Cerebellar nuclear complex (tissue), 1 donor: Measurements from ENCODE around the gene ZBTB16.

Experiments
- DNase-seq, 2 experiments: peaks; one replicate each; lab custom pipeline; 2025; lab: John Stamatoyannopoulos, UW

Gene ZBTB16

GRCh38 chr11:114281388-114281956, 222.0 kb downstream of the ZBTB16 start:
- DNase-seq, result no peak

GRCh38 chr11:114282488-114282887, 223.0 kb downstream of the ZBTB16 start:
- DNase-seq, result no peak

GRCh38 chr11:114283422-114283821, 223.9 kb downstream of the ZBTB16 start:
- no peak for DNase-seq

GRCh38 chr11:114284021-114284420, 224.5 kb downstream of the ZBTB16 start:
- DNase-seq, result no peak

GRCh38 chr11:114284914-114285313, 225.4 kb downstream of the ZBTB16 start:
- DNase-seq, result no peak

DNA sequence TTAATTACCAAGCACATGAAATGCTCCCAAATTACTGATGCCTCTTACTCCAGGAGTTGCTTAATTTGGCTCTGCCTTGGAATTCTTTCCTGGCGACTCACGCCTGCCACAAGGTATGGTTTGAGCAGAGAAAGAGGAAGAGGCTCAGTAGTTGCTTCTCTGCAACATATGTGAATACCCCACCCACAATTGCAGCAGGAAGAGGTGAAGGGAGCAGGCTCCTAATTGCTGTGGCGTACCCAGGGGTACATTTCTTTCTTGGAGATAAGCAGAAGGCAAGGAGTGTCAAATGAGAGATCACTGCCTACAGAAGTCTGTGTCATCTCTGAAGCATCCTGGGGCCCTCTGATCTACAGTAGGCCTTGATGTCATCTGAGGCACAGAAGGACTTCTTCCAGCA, 226.1 kb downstream of the ZBTB16 start:
- no peak for DNase-seq

DNA sequence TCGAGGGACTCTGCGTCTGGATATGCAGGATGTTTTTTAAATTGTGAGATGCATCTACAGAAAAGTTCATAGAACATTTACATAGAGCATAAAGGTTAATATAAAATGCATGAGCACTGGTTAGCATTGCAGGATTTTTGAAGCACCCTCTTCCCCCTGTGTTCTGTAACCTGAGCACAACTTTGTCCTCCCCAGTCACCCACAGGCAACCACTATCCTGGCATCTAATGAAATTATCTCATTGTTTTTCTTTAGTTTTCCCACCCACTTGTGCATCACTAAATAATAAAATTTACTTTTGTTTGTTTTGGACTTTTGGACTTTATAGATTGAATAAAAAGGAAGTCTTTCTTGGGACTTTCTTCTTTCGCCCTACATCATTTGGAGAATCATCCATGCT, 226.7 kb downstream of the ZBTB16 start:
- DNase-seq, result no peak

DNA sequence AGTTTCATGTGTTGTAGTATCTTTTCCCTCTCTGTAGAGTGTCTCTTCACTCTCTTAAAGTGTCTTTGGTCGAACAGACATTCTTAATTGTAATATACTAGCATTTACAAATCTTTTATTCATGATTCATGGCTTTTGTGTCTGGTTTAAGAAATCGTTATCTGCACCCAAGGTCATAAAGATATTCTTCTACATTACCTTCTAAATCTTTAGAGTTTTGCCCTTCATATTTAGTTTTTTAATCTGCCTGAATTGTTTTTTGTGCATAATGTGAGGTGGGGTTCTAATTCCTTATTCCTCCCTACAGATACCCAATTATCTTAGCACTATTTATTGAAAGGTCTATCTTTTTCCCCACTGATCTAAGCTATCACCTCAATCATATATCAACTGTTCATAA, 227.6 kb downstream of the ZBTB16 start:
- no peak for DNase-seq

DNA sequence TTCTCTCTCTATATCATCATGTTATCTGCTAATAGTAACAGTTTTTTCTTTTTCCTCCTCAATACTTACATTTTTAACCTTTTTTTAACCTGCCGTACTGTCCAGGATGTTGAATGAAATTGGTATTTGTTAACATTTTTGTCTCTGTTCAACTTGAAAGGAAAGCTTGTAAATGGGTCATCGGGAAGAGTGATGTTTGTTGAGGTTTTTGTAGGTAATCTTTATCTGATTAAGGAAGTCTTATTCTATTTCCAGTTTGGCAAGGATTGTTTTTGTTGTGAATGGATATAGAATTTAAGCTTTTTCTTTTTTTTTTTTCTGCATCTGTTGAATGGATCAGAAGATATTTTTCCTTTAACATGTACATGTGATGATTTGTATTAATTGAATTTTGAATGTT, 228.6 kb downstream of the ZBTB16 start:
- DNase-seq, result no peak

- DNase-seq, result no peak
These were observed 230.3 kb downstream of the ZBTB16 start for GRCh38 chr11:114289779-114290178.

DNA sequence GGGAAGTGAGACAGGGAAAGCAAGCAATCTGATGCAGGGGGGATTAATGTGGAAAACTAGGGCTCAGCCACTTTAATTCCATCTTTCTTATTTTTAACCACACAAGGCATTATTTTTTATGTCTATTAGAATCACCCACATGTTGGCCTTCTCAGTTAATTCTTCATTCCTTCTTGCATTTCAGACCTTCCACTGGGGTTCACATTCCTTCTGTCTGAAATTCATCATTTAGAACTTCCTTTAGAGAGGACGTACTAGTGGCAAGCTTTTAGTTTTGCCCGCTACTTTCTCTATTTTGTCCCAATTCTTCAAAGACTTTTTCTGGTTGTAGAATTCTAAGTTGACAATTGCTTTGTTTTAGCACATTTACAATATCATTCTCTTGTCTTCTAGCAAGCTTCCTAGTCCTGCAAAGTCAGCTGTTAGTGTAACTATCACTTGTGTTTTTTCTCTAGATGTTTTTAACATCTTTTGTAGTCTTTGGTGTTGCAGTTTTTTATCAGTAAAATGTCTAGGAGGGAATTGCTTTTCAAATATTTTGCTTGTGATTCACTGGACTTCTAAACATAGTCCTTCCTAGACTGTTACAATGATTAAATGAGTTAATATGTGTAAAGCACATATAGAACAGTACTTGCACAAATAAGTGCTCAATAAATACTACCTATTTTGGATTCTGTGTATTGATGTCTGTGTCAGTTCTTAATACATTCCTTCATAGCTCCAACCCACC, 231.2 kb downstream of the ZBTB16 start:
- no peak for DNase-seq

GRCh38 chr11:114291381-114291780, 231.9 kb downstream of the ZBTB16 start:
- DNase-seq, result no peak

- DNase-seq, result no peak
These were observed 232.6 kb downstream of the ZBTB16 start for GRCh38 chr11:114291842-114292680.

DNA sequence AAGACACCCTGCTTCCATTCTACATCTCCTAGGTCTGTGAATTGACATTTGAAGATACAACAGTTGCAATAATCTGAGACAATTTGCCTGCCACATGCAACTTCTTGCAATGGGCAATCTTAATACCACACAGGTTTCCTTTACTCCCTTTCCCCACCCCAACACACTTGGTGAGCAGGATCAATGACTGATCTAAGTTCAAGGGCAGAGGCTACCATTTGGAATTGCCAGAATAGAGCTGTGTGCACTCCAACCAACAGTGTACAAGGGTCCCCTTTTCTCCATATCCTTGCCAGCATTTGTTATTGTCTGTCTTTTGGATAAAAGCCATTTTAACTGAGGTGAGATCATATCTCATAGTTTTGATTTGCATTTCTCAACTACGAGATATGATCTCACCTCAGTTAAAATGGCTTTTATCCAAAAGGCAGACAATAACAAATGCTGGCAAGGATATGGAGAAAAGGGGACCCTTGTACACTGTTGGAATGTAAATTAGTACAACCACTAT, 233.7 kb downstream of the ZBTB16 start:
- DNase-seq, result no peak

DNA sequence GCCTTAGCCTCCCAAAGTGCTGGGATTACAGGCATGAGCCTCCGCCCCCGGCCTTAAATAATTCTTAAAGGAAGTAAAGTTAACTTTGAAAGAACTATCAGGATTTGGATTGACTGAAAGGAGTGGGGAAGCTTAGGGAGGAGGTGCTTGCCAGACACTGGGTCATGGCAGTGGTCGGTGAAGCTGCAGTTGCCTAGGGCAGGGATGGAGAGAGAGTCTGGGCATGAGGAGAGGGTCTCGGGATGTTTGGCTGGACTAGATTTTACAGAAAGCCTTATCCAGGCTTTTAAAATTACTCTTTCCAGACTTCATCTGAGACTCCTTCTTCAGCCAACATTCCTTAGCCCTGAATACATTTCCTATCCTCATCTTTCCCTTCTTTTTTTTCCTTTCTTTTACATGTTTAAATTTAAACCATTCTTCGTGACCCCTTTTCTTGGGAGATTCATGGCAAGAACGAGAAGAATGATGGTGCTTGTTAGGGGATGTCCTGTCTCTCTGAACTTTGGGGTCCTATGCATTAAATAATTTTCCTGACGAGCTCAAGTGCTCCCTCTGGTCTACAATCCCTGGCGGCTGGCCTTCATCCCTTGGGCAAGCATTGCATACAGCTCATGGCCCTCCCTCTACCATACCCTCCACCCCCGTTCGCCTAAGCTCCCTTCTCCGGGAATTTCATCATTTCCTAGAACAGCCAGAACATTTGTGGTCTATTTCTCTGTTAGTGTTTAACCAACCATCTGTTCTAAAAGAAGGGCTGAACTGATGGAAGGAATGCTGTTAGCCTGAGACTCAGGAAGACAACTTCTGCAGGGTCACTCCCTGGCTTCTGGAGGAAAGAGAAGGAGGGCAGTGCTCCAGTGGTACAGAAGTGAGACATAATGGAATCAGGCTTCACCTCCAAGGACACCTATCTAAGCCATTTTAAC, 236.4 kb downstream of the ZBTB16 start, which contains the start of gene NNMT:
TSS of gene NNMT (plus strand) at position 724 of the 929 bp plus-strand sequence. CDS start at position 882, 158 bp downstream.
- DNase-seq, result no peak

DNA sequence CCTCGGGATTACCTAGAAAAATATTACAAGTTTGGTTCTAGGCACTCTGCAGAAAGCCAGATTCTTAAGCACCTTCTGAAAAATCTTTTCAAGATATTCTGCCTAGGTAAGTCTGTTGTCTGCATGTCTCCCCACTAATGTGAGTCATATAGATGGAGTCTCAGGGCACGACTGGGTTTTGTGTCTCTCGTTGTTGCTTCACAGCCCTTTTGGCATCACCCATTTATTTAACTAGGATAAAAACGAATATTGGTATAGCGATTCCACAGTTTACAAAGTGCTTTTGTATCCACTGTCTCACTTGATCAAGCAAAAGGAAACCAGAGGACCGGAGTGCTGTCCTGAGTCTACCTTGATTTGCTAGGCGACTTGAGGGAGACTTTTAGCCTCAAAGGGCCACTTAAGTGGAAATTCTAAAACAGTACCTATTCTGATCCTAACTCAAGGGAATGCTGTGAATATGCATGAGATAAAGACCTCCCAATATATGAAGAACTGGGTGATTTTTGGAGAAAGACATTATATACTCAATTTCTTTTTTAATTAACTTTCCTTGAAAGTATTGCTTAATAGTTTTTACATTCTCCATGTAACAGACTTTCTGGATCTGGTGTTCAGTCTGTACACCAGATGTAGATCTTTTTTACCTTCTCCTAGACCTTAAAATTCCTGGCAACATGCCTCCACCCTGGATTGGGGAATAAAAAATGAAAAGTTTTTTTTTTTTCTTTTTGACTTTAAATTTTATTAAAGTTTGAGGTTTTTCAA, 237.3 kb downstream of the ZBTB16 start:
- DNase-seq, result no peak

DNA sequence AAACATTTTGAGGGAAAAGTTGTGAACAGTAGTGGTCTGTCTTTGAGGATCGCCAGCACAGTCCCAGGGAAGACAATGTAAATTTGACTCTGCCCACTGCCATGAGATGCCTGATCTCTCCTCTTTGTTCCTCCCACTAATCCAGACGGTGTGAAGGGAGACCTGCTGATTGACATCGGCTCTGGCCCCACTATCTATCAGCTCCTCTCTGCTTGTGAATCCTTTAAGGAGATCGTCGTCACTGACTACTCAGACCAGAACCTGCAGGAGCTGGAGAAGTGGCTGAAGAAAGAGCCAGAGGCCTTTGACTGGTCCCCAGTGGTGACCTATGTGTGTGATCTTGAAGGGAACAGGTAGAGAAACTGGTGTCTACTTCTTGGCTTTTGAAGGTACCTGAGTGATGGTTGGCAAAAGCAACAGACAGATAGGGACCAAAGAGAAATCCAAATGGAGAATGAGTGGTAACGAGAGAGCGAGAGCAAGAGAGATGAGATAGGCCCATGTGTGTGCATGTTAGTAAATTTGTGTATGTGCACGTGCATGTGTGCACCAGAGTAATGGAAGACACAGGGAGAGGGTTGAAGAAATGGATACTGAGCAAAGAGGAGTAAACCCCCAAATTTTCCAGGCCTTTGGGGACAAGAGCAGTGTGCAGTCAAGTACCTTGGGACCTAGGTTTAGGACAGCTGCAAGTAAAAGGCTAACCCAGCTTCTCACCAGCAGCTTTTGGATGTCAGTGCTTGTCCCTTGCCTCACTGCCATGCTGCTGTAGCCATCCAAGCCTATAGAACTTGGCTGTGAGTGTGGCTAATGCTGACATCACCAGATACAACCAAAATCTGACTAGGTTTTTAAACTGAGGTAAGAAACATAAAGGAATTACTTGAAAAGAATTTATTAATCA, 238.5 kb downstream of the ZBTB16 start:
- no peak for DNase-seq

DNA sequence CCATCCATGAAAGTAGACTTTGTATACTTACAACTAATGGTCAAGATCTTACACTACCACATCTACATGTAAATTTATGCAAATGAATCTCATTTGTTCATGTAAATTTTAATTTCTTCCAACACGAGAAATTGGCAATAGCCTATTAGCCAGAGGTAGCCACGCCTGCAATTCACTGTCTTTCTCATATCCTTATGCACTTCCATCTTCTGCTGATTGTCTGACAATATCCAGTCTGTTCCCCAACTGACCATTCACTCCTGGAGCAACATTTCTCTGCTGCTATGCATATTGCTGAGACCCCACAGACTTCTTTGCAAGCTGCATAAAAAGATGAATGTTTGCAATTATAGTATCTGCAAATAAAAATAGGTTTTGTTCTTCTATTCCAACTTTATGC, 239.2 kb downstream of the ZBTB16 start:
- no peak for DNase-seq
